Tibial artery (tissue), 4 donors: ENCODE results near the gene AFAP1L2.
A peak's percentile ranks its signal among the peaks of the same experiment; 100 is the strongest.

Source experiments
- DNase-seq, 2 donors: peaks; one replicate each; pipeline ENCODE4 v3.0.0-alpha.2; 2019
- H3K27ac ChIP-seq, 2 donors: fragments of 200-600 bp; sonication (generic) in 1 of 2; 1 replicate in 1 of 2; 2 replicates in 1 of 2; pipeline ENCODE4 v1.5.1; 2018 to 2019; ENCODE audit warnings: mild to moderate bottlenecking in 1 of 2
- H3K27me3 ChIP-seq, 2 donors: fragments of 200-600 bp; sonication (generic) in 1 of 2; one replicate each; pipeline versions ENCODE4 v1.5.1 to v1.6.0; 2016 to 2019
- H3K36me3 ChIP-seq, 3 donors: fragments of 200-600 bp; sonication (generic) in 2 of 3; one replicate each; pipeline ENCODE4 v1.5.1; 2016 to 2019; ENCODE audit warnings: mild to moderate bottlenecking in 2 of 3
- H3K4me1 ChIP-seq, 4 donors: fragments of 200-600 bp; sonication (generic) in 2 of 4; 1 replicate in 3 of 4; 2 replicates in 1 of 4; pipeline ENCODE4 v1.5.1; 2016 to 2019
- H3K4me3 ChIP-seq, 2 donors: fragments of 200-600 bp; sonication (generic) in 1 of 2; 1 replicate in 1 of 2; 2 replicates in 1 of 2; pipeline ENCODE4 v1.5.1; 2018 to 2019; ENCODE audit warnings: mild to moderate bottlenecking in 2 of 2
- H3K9me3 ChIP-seq, 3 donors: fragments of 200-600 bp; sonication (generic) in 1 of 3; one replicate each; pipeline ENCODE4 v1.5.1; 2016 to 2019
- CTCF ChIP-seq, 2 experiments: fragments of 200-600 bp in 1 of 2; fragments of 450-650 bp in 1 of 2; IDR thresholded peaks; one replicate each; pipeline ENCODE4 v1.5.1; 2017 to 2019; ENCODE audit warnings: antibody characterized with exemption in 2 of 2, mild to moderate bottlenecking in 1 of 2, moderate library complexity in 1 of 2
- intact Hi-C: fragments of 100-400 bp; cut with DNase I; formaldehyde crosslinking; loops from one replicate; pipeline ENCODE4 v1.15.0; 2023; ENCODE audit warnings: low total_unique reads

Gene AFAP1L2

GRCh38 chr10:114326795-114327194 is 77.5 kb downstream of the AFAP1L2 start:
- DNase-seq = no peak
- Histone ChIP-seq H3K4me1 (peaks cover 0 to 15% (median 6%) of the 10 kb centered on the region in 4 donors), H3K27ac (no peak overlapping the region), H3K9me3 (no peaks in the 10 kb centered on the region), H3K36me3 (peaks cover 0 to 33% (median 0%) of the 10 kb centered on the region in 3 donors), H3K27me3 (no peaks in the 10 kb centered on the region), H3K4me3 (no peak overlapping the region)
- TF ChIP-seq CTCF (IDR thresholded peaks at IDR 0.05) = no peak
- intact Hi-C loops = no loop called here

GRCh38 chr10:114323023-114323422 is 81.3 kb downstream of the AFAP1L2 start:
- no peak for TF ChIP-seq CTCF (IDR thresholded peaks at IDR 0.05)
- H3K27me3 ChIP-seq = no peaks in the 10 kb centered on the region
- no peak for DNase-seq
- intact Hi-C loops = no loop called here
- H3K4me3 ChIP-seq = no peak overlapping the region
- no peak overlapping the region for H3K27ac ChIP-seq
- H3K4me1 ChIP-seq = no peaks in the 10 kb centered on the region
- H3K9me3 ChIP-seq = no peaks in the 10 kb centered on the region
- H3K36me3 ChIP-seq = peaks cover 0 to 48% (median 0%) of the 10 kb centered on the region in 3 donors

GRCh38 chr10:114322344-114322743 is 82.0 kb downstream of the AFAP1L2 start:
- Histone ChIP-seq H3K27ac (no peak overlapping the region), H3K36me3 (peaks cover 0 to 42% (median 0%) of the 10 kb centered on the region in 3 donors), H3K4me1 (no peaks in the 10 kb centered on the region), H3K4me3 (no peak overlapping the region), H3K9me3 (no peaks in the 10 kb centered on the region), H3K27me3 (no peaks in the 10 kb centered on the region)
- no peak for DNase-seq
- no peak for TF ChIP-seq CTCF (IDR thresholded peaks at IDR 0.05)
- intact Hi-C loops = no loop called here

- H3K9me3 ChIP-seq = no peaks in the 10 kb centered on the region
- no peak for DNase-seq
- no peaks in the 10 kb centered on the region for H3K27me3 ChIP-seq
- H3K27ac ChIP-seq = no peak overlapping the region
- H3K4me3 ChIP-seq = no peak overlapping the region
- H3K36me3 ChIP-seq = peaks cover 0 to 45% (median 0%) of the 10 kb centered on the region in 3 donors
- no peaks in the 10 kb centered on the region for H3K4me1 ChIP-seq
- intact Hi-C loops = no loop called here
- no peak for TF ChIP-seq CTCF (IDR thresholded peaks at IDR 0.05)
Observed at GRCh38 chr10:114320249-114321116, 83.8 kb downstream of the AFAP1L2 start.

- peak in 1 of 2 donors; percentile 38 for DNase-seq
- Histone ChIP-seq H3K36me3 (peaks cover 0 to 37% (median 0%) of the 10 kb centered on the region in 3 donors), H3K4me3 (no peak overlapping the region), H3K27me3 (no peaks in the 10 kb centered on the region), H3K4me1 (no peaks in the 10 kb centered on the region), H3K27ac (no peak overlapping the region), H3K9me3 (no peaks in the 10 kb centered on the region)
- intact Hi-C loops = no loop called here
- no peak for TF ChIP-seq CTCF (IDR thresholded peaks at IDR 0.05)
Observed at GRCh38 chr10:114319406-114320248, 84.7 kb downstream of the AFAP1L2 start.
